Measurements from ENCODE around the gene PDLIM4. TPM values are rescaled to one million over a fixed set of nuclear protein-coding genes. Genes with fewer than 3 reads are reported as not detected.

Gene PDLIM4
- total RNA-seq, 1 donor from 2014 or later: 56.6 TPM

- no peaks in the 10 kb centered on the region for H3K27me3 Mint-ChIP-seq (ENCODE audit: low read depth, unreplicated experiment)
- DNase-seq (ENCODE audit: low read depth) (no peak), FAIRE-seq (no peak)
- no peak overlapping the region for H3K27ac Mint-ChIP-seq (ENCODE audit: unreplicated experiment)
- H3K9ac ChIP-seq (ENCODE audit: low read length): no peak overlapping the region
- H3K36me3 Mint-ChIP-seq (ENCODE audit: low read depth, unreplicated experiment): peaks cover 5% of the 10 kb centered on the region
- H3K4me2 ChIP-seq (ENCODE audit: low read length): no peak overlapping the region
- H3K4me3 Mint-ChIP-seq (ENCODE audit: unreplicated experiment): no peak overlapping the region
- H3K4me1 Mint-ChIP-seq (ENCODE audit: low read depth, unreplicated experiment): peaks cover 7% of the 10 kb centered on the region
- H3K79me2 ChIP-seq (ENCODE audit: insufficient read depth, low read length): no peaks in the 10 kb centered on the region
- H3K27me3 ChIP-seq (ENCODE audit: insufficient read depth, low read length): no peaks in the 10 kb centered on the region
- no peak overlapping the region for H3K27ac ChIP-seq (ENCODE audit: low read depth, low read length)
- H4K20me1 ChIP-seq (ENCODE audit: insufficient read depth, low read length): peaks cover 5% of the 10 kb centered on the region
- no peak for TF ChIP-seq EZH2 (IDR thresholded peaks at IDR 0.05; ENCODE audit: insufficient read depth, low read length)
- TF ChIP-seq, protein P1, sequence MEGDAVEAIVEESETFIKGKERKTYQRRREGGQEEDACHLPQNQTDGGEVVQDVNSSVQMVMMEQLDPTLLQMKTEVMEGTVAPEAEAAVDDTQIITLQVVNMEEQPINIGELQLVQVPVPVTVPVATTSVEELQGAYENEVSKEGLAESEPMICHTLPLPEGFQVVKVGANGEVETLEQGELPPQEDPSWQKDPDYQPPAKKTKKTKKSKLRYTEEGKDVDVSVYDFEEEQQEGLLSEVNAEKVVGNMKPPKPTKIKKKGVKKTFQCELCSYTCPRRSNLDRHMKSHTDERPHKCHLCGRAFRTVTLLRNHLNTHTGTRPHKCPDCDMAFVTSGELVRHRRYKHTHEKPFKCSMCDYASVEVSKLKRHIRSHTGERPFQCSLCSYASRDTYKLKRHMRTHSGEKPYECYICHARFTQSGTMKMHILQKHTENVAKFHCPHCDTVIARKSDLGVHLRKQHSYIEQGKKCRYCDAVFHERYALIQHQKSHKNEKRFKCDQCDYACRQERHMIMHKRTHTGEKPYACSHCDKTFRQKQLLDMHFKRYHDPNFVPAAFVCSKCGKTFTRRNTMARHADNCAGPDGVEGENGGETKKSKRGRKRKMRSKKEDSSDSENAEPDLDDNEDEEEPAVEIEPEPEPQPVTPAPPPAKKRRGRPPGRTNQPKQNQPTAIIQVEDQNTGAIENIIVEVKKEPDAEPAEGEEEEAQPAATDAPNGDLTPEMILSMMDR (IDR thresholded peaks at IDR 0.05; ENCODE audit: insufficient read depth, low read depth, low read length): no peak
- no peak overlapping the region for H2AFZ ChIP-seq (ENCODE audit: low read depth, low read length)
- H3K4me3 ChIP-seq (ENCODE audit: insufficient read depth, low read depth, low read length): no peak overlapping the region
- H3K9me3 Mint-ChIP-seq (ENCODE audit: unreplicated experiment): no peaks in the 10 kb centered on the region
- H3K36me3 ChIP-seq (ENCODE audit: insufficient read depth, low read length): peaks cover 2% of the 10 kb centered on the region
- H3K4me1 ChIP-seq (ENCODE audit: insufficient read depth, low read length): peaks cover 5% of the 10 kb centered on the region
- H3K9me3 ChIP-seq (ENCODE audit: insufficient read depth, low read depth, low read length): no peaks in the 10 kb centered on the region
These were observed 62.5 kb downstream of the PDLIM4 start for GRCh38 chr5:132319975-132320374.

DNA sequence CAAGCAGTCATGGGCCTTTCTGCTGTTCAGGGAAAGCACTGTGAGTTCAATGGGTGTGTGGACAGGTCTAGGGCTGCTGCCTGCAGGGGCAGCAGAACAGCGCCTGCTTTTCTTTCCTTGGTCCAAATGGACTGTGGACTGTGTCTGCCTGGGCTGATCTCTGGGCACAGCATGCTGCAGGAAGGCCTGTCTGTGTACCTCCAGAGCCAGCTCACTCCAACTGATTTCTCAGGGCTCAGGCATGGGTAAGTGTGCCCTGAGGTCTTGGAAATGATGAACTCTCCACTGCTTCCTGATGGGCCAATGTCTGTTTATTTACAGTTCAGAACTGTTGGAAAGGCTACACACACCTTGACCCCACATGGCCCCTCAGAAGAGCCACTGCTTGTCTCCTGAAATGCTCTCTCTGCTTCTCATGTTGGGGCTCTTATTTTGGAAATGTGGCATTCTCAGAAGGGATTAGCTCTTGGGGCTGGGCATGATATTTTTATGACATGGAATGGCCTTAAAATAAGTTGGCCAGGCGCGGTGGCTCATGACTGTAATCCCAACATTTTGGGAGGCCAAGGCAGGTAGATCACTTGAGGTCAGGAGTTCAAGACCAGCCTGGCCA is 63.7 kb downstream of the PDLIM4 start:
- Histone ChIP-seq H3K4me1 (ENCODE audit: insufficient read depth, low read length) (peaks cover 5% of the 10 kb centered on the region), H3K9ac (ENCODE audit: low read length) (no peak overlapping the region), H3K4me2 (ENCODE audit: low read length) (no peak overlapping the region), H3K27me3 (ENCODE audit: insufficient read depth, low read length) (no peaks in the 10 kb centered on the region), H3K79me2 (ENCODE audit: insufficient read depth, low read length) (no peaks in the 10 kb centered on the region), H4K20me1 (ENCODE audit: insufficient read depth, low read length) (peaks cover 5% of the 10 kb centered on the region), H3K9me3 (ENCODE audit: insufficient read depth, low read depth, low read length) (no peaks in the 10 kb centered on the region), H3K36me3 (ENCODE audit: insufficient read depth, low read length) (peaks cover 2% of the 10 kb centered on the region), H3K27ac (ENCODE audit: low read depth, low read length) (no peak overlapping the region), H3K4me3 (ENCODE audit: insufficient read depth, low read depth, low read length) (no peak overlapping the region), H2AFZ (ENCODE audit: low read depth, low read length) (no peak overlapping the region)
- DNase-seq (ENCODE audit: low read depth) (no peak), FAIRE-seq (no peak)
- H3K9me3 Mint-ChIP-seq (ENCODE audit: unreplicated experiment): no peaks in the 10 kb centered on the region
- TF ChIP-seq EZH2 (IDR thresholded peaks at IDR 0.05; ENCODE audit: insufficient read depth, low read length): no peak
- TF ChIP-seq, protein P1 (IDR thresholded peaks at IDR 0.05; ENCODE audit: insufficient read depth, low read depth, low read length): no peak
- peaks cover 5% of the 10 kb centered on the region for H3K36me3 Mint-ChIP-seq (ENCODE audit: low read depth, unreplicated experiment)
- H3K4me1 Mint-ChIP-seq (ENCODE audit: low read depth, unreplicated experiment): peaks cover 7% of the 10 kb centered on the region
- no peaks in the 10 kb centered on the region for H3K27me3 Mint-ChIP-seq (ENCODE audit: low read depth, unreplicated experiment)
- no peak overlapping the region for H3K4me3 Mint-ChIP-seq (ENCODE audit: unreplicated experiment)
- H3K27ac Mint-ChIP-seq (ENCODE audit: unreplicated experiment): no peak overlapping the region

DNA sequence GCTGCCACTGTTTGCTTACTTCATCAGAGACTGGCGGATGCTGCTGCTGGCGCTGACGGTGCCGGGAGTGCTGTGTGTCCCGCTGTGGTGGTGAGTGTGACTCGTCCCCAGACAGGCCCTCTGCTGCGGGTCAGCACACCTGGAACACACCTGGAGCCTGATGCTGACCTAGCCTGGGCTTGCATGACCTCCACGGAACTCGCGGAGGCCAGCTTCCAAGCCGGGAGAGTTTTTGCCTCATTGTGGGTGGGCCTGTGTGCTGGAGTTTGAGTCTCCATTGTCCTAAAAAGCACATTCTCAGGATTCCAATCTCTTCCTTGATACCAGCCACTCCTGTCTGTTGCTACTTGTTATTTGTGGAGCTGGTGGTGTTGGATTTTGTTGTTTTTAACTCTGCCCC is 64.8 kb downstream of the PDLIM4 start:
- no peak for DNase-seq (ENCODE audit: low read depth)
- Mint-ChIP-seq H3K4me3 (ENCODE audit: unreplicated experiment) (no peak overlapping the region), H3K27me3 (ENCODE audit: low read depth, unreplicated experiment) (no peaks in the 10 kb centered on the region), H3K9me3 (ENCODE audit: unreplicated experiment) (no peaks in the 10 kb centered on the region), H3K27ac (ENCODE audit: unreplicated experiment) (peak overlapping the region; percentile 9), H3K36me3 (ENCODE audit: low read depth, unreplicated experiment) (peaks cover 5% of the 10 kb centered on the region), H3K4me1 (ENCODE audit: low read depth, unreplicated experiment) (peaks cover 7% of the 10 kb centered on the region)
- FAIRE-seq: no peak
- no peak overlapping the region for H2AFZ ChIP-seq (ENCODE audit: low read depth, low read length)
- H3K9me3 ChIP-seq (ENCODE audit: insufficient read depth, low read depth, low read length): no peaks in the 10 kb centered on the region
- H3K27me3 ChIP-seq (ENCODE audit: insufficient read depth, low read length): no peaks in the 10 kb centered on the region
- no peak overlapping the region for H3K27ac ChIP-seq (ENCODE audit: low read depth, low read length)
- H3K79me2 ChIP-seq (ENCODE audit: insufficient read depth, low read length): no peaks in the 10 kb centered on the region
- peaks cover 5% of the 10 kb centered on the region for H4K20me1 ChIP-seq (ENCODE audit: insufficient read depth, low read length)
- no peak overlapping the region for H3K9ac ChIP-seq (ENCODE audit: low read length)
- H3K36me3 ChIP-seq (ENCODE audit: insufficient read depth, low read length): peaks cover 2% of the 10 kb centered on the region
- H3K4me1 ChIP-seq (ENCODE audit: insufficient read depth, low read length): peaks cover 5% of the 10 kb centered on the region
- no peak overlapping the region for H3K4me3 ChIP-seq (ENCODE audit: insufficient read depth, low read depth, low read length)
- TF ChIP-seq EZH2 (IDR thresholded peaks at IDR 0.05; ENCODE audit: insufficient read depth, low read length): no peak
- TF ChIP-seq, protein P1 (IDR thresholded peaks at IDR 0.05; ENCODE audit: insufficient read depth, low read depth, low read length): no peak
- H3K4me2 ChIP-seq (ENCODE audit: low read length): no peak overlapping the region

Data from astrocyte (in vitro differentiated cells and primary cell).